K562 (cell line): ENCODE data around the gene TMEM107. TPM values are rescaled to one million over a fixed set of nuclear protein-coding genes. Genes with fewer than 3 reads are reported as not detected.

Experiments used
- DLX4 ChIP-seq: fragments of 250-450 bp; sonication (Bioruptor Pico); IDR thresholded peaks from 2 replicates; pipeline ENCODE4 v1.6.1; 2021; ENCODE audit warnings: mild to moderate bottlenecking
- FOXP4 ChIP-seq: sonication (generic); formaldehyde crosslinking; IDR thresholded peaks from 2 replicates; pipeline ENCODE4 v1.8.0; 2022; ENCODE audit warnings: mild to moderate bottlenecking, missing genetic modification reagents, borderline replicate concordance
- GMEB1 ChIP-seq: fragments of 250-450 bp; sonication (Bioruptor Pico); IDR thresholded peaks from 2 replicates; pipeline ENCODE4 v1.4.0; 2020; ENCODE audit warnings: mild to moderate bottlenecking
- GTF2E2 ChIP-seq: fragments of 200-800 bp; sonication (Bioruptor generic); IDR thresholded peaks from 2 replicates; pipeline ENCODE4 v1.6.1; 2016; ENCODE audit warnings: missing genetic modification characterization, missing compliant biosample characterization
- HMBOX1 ChIP-seq: sonication (generic); IDR thresholded peaks from 2 replicates; pipeline ENCODE4 v1.6.1; 2016
- ZBTB11 ChIP-seq, 3 experiments: fragments of 200-800 bp in 1 of 3; fragments of 250-450 bp in 1 of 3; fragments of 450-650 bp in 1 of 3; sonication (Bioruptor Pico) in 1 of 3; sonication (Bioruptor generic) in 1 of 3; formaldehyde crosslinking in 1 of 3; IDR thresholded peaks; 2 replicates each; pipeline versions ENCODE4 v1.6.1 to v1.8.0; 2016 to 2022; ENCODE audit warnings: mild to moderate bottlenecking in 2 of 3, missing genetic modification characterization in 2 of 3, missing compliant biosample characterization in 1 of 3, moderate library complexity in 1 of 3
- polyA plus RNA-seq, 8 experiments: library from polyadenylated mRNA; depleted of rRNA in 4 of 8; stranded (reverse) in 5 of 8; unstranded in 3 of 8; fragments of >200 nt; fragmentation: Nextera tagmentation in 2 of 8; fragmentation: Illumina TruSeq in 1 of 8; extraction: Ambion mirVana in 2 of 8; extraction: Trizol in 1 of 8; gene quantifications; 2 replicates each; pipeline versions ENCODE4 v1.2.1 to v1.2.3, GENCODE V29; 2011 to 2014; ENCODE audit warnings: inconsistent platforms in 1 of 8, missing spikeins in 1 of 8
- total RNA-seq, 7 experiments: library from RNA; depleted of rRNA in 6 of 7; stranded (reverse); fragments of >200 nt in 6 of 7; fragmentation: Illumina TruSeq in 2 of 7; extraction: Trizol in 2 of 7; gene quantifications; 2 replicates each; pipeline versions ENCODE4 v1.2.1 to v1.2.3, GENCODE V29; 2011 to 2021; ENCODE audit warnings: low replicate concordance in 1 of 7

The TMEM107 gene
- total and polyA plus RNA-seq, 9 of the 15 experiments (the other 6 are each of a cell fraction or from before 2014, with no cell fraction given) = 7.1 to 26.2 (median 16.9) TPM

GRCh38 chr17:8153957-8154607 lies 22.1 kb downstream of the TMEM107 start (continued):
- no peak for TF ChIP-seq DLX4 (CRISPR knock-in tag)
- no peak for TF ChIP-seq FOXP4 (CRISPR knock-in tag)
- no peak for TF ChIP-seq GTF2E2 (tag)
- TF ChIP-seq GMEB1 (CRISPR knock-in tag) = no peak
- TF ChIP-seq ZBTB11 (CRISPR knock-in tag; IDR thresholded peaks at IDR 0.05) = no peak
- no peak for TF ChIP-seq HMBOX1
